ENCODE measurements around the gene OTC.

Gene OTC

DNA sequence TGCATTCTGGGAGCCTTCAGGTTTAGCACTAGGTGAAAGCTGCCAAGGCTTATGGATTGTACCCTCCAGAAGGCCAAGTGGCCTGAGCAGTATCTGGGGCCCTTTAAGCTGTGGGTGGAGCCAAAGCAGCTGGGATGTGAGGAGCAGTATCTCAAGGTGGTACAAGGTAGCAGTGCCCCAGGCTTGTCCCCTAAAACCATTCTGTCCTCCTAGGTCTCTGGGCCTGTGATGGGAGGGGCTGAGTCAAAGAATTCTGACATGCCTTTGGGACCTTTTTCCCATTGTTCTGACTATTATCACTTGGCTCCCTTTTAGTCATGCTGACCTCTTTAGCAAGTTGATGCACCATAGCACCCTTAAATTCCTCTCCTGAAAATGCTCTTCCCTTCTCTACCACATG, 109.9 kb downstream of the OTC start:
- TF ChIP-seq, protein P1, sequence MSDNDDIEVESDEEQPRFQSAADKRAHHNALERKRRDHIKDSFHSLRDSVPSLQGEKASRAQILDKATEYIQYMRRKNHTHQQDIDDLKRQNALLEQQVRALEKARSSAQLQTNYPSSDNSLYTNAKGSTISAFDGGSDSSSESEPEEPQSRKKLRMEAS (IDR thresholded peaks at IDR 0.05), result no peak
- TF ChIP-seq YY1 (IDR thresholded peaks at IDR 0.05; ENCODE audit: low read depth) (no peak), TEAD4 (IDR thresholded peaks at IDR 0.05) (no peak), FOXM1 (IDR thresholded peaks at IDR 0.05; ENCODE audit: borderline replicate concordance, low read depth) (no peak), ZBTB7A (IDR thresholded peaks at IDR 0.05; ENCODE audit: low read depth) (no peak), TCF12 (IDR thresholded peaks at IDR 0.05; ENCODE audit: low read depth) (no peak), EGR1 (IDR thresholded peaks at IDR 0.05) (no peak), TAF1 (IDR thresholded peaks at IDR 0.05; ENCODE audit: low read depth) (no peak), CREB1 (IDR thresholded peaks at IDR 0.05; ENCODE audit: low read depth) (no peak), CEBPB (IDR thresholded peaks at IDR 0.05) (no peak), NFIC (IDR thresholded peaks at IDR 0.05) (no peak), EP300 (IDR thresholded peaks at IDR 0.05; ENCODE audit: borderline replicate concordance) (no peak), RAD21 (IDR thresholded peaks at IDR 0.05; ENCODE audit: low read depth) (no peak)
- TF ChIP-seq, protein P2, sequence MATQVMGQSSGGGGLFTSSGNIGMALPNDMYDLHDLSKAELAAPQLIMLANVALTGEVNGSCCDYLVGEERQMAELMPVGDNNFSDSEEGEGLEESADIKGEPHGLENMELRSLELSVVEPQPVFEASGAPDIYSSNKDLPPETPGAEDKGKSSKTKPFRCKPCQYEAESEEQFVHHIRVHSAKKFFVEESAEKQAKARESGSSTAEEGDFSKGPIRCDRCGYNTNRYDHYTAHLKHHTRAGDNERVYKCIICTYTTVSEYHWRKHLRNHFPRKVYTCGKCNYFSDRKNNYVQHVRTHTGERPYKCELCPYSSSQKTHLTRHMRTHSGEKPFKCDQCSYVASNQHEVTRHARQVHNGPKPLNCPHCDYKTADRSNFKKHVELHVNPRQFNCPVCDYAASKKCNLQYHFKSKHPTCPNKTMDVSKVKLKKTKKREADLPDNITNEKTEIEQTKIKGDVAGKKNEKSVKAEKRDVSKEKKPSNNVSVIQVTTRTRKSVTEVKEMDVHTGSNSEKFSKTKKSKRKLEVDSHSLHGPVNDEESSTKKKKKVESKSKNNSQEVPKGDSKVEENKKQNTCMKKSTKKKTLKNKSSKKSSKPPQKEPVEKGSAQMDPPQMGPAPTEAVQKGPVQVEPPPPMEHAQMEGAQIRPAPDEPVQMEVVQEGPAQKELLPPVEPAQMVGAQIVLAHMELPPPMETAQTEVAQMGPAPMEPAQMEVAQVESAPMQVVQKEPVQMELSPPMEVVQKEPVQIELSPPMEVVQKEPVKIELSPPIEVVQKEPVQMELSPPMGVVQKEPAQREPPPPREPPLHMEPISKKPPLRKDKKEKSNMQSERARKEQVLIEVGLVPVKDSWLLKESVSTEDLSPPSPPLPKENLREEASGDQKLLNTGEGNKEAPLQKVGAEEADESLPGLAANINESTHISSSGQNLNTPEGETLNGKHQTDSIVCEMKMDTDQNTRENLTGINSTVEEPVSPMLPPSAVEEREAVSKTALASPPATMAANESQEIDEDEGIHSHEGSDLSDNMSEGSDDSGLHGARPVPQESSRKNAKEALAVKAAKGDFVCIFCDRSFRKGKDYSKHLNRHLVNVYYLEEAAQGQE (IDR thresholded peaks at IDR 0.05; ENCODE audit: low read depth), result no peak
- TF ChIP-seq, protein P3, sequence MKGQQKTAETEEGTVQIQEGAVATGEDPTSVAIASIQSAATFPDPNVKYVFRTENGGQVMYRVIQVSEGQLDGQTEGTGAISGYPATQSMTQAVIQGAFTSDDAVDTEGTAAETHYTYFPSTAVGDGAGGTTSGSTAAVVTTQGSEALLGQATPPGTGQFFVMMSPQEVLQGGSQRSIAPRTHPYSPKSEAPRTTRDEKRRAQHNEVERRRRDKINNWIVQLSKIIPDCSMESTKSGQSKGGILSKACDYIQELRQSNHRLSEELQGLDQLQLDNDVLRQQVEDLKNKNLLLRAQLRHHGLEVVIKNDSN (IDR thresholded peaks at IDR 0.05), result no peak

DNA sequence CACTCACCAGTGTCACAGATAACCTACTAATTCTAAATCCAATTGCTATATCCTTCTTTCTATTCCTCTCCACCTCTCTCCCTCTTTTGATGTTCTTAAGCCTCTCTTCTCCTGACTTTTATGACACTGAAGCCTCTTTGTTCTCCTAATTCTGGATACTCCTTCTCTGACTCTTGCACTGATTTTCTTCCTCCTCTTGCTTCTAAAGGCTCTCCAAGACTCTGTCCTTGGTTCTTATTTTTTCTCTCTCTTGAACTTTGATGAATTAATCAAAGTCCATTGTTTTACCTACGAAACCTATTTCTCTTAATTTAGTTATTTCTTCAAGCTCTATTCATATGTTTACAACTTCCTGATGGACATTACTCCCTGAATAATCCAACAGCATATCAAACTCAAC, 113.3 kb downstream of the OTC start:
- TF ChIP-seq TCF12 (IDR thresholded peaks at IDR 0.05; ENCODE audit: low read depth), result no peak
- TF ChIP-seq, protein P2 (IDR thresholded peaks at IDR 0.05; ENCODE audit: low read depth), result no peak
- no peak for TF ChIP-seq YY1 (IDR thresholded peaks at IDR 0.05; ENCODE audit: low read depth)
- TF ChIP-seq NFIC (IDR thresholded peaks at IDR 0.05), result no peak
- TF ChIP-seq, protein P3 (IDR thresholded peaks at IDR 0.05), result no peak
- TF ChIP-seq EP300 (IDR thresholded peaks at IDR 0.05; ENCODE audit: borderline replicate concordance), result no peak
- no peak for TF ChIP-seq EGR1 (IDR thresholded peaks at IDR 0.05)
- TF ChIP-seq RAD21 (IDR thresholded peaks at IDR 0.05; ENCODE audit: low read depth), result no peak
- no peak for TF ChIP-seq CREB1 (IDR thresholded peaks at IDR 0.05; ENCODE audit: low read depth)
- no peak for TF ChIP-seq FOXM1 (IDR thresholded peaks at IDR 0.05; ENCODE audit: borderline replicate concordance, low read depth)
- no peak for TF ChIP-seq CEBPB (IDR thresholded peaks at IDR 0.05)
- no peak for TF ChIP-seq TEAD4 (IDR thresholded peaks at IDR 0.05)
- TF ChIP-seq, protein P1 (IDR thresholded peaks at IDR 0.05), result no peak
- TF ChIP-seq TAF1 (IDR thresholded peaks at IDR 0.05; ENCODE audit: low read depth), result no peak
- no peak for TF ChIP-seq ZBTB7A (IDR thresholded peaks at IDR 0.05; ENCODE audit: low read depth)

DNA sequence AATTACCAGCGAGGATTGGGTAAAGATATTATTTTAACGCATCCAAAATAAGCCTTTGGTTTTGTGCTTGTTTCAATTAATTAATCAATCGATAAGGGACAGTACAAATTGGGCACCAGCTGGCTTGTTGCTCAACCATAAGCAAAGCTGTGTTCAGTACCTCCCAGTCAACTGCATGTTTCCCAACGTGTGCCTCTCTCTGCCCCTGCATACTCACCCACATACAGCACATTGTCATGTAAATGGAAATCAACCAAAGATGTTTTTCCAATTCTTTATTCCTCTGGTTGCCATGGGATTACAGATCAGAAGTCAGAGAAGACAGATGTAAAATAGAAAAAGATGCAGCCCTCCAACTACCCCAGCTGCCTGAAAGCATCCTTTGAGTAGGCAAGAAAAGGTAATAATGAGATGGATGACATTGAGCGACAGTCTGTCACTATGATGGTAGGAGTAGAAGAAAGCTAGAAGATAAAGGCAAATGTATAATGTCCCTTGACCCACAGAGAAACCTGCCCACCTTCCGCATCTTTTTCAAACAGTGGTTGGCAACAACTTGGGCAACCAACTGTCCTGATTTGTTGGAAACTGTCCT, 116.3 kb downstream of the OTC start:
- no peak for TF ChIP-seq EP300 (IDR thresholded peaks at IDR 0.05; ENCODE audit: borderline replicate concordance)
- TF ChIP-seq, protein P2 (IDR thresholded peaks at IDR 0.05; ENCODE audit: low read depth), result no peak

Measured in Ishikawa (cell line).